Hematopoietic multipotent progenitor cell (in vitro differentiated cells): ENCODE measurements around the gene TMEM225B. TPM values are rescaled to one million over a fixed set of nuclear protein-coding genes. Genes with fewer than 3 reads are reported as not detected.
"Not testable (repeated sequence)": the region's sequence is repeated elsewhere in the genome, so short reads cannot be mapped to it uniquely, and the experiment has no call there.

Experiments used
- DNase-seq, 3 donors: peaks; one replicate each; pipeline ENCODE4 v3.0.0-alpha.2; 2011 to 2015; ENCODE audit warnings: low read depth in 2 of 3, low spot score in 2 of 3
- total RNA-seq: library from RNA; depleted of rRNA; stranded (reverse); fragments of >200 nt; gene quantifications from one replicate; pipeline ENCODE4 v1.2.3, GENCODE V29; 2012

Gene TMEM225B
- total RNA-seq, 1 donor, result 0.54 TPM

GRCh38 chr7:99623091-99623693, 25.1 kb downstream of the TMEM225B start:
- DNase-seq, result no peak

GRCh38 chr7:99623702-99624447, 25.8 kb downstream of the TMEM225B start:
- DNase-seq, result no peak

DNA sequence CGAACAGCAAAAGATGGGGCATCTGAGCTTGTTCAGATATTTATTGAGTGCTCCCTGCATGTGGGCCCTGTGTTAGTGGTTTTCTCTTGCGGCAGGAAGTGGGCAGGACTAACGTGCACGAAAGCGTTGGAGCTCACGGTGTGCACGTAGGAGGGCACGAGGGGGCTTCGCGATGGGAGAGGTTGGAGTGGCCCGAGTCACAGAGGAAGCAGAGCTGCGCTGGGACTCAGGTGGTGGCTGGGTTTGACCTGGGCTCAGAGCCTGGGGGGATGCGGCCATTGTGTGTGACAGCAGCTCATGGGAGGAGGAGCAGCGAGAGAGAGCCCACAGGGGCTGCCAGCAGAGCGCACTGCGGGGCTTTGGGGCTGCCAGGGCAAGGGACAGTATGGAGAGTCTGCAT, 26.4 kb downstream of the TMEM225B start:
- peak in 2 of 3 donors; percentile 7 to 59 for DNase-seq

- DNase-seq, result no peak
Observed at GRCh38 chr7:99625321-99625720, 27.3 kb downstream of the TMEM225B start.

DNA sequence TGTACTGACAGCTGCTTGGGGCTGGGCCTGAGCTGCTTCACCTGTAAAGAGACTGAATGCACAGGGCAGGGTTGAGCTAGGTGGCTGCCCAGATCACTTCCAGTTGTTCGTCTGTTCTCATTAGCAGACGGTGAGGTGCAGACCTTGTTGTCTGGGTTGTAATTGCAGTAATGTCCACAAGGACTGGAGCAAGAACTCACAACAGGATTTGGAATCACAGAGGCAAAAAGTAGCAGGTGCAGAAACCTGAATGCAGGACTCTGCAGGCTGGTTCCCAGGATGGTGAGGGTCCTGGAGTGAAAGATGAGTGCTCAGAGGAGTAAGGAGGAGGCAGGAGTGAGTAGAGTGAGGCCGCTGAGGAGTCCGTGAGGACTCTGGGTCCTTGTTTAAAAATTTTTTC, 27.9 kb downstream of the TMEM225B start:
- no peak for DNase-seq

GRCh38 chr7:99626661-99627060, 28.6 kb downstream of the TMEM225B start:
- no peak for DNase-seq

- DNase-seq, result no peak
Observed at GRCh38 chr7:99627513-99627912, 29.4 kb downstream of the TMEM225B start.

GRCh38 chr7:99628471-99629465, 30.7 kb downstream of the TMEM225B start:
- no peak for DNase-seq

- no peak for DNase-seq
Observed at GRCh38 chr7:99629643-99630042, 31.6 kb downstream of the TMEM225B start.

- DNase-seq, result no peak
Observed at GRCh38 chr7:99631295-99632109, 33.4 kb downstream of the TMEM225B start.

DNA sequence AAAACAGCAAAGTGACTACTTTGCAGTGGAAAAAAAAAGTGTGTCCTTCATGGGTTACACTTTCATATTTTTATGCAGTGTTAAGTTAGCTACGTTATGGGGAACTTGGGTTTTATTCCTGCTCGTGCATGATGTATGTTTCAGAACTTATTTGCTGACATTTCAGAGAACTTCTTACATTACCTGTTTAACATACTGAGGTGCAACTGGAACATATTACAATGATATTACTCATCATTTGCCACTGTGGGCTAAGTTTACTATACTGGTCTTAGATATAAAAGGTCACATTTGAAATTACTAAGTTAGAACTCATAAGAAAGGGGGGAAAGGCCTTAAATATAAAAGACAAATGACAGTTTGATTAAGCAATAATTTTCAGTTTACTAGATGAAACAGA, 39.3 kb downstream of the TMEM225B start:
- not testable (repeated sequence) for DNase-seq

DNA sequence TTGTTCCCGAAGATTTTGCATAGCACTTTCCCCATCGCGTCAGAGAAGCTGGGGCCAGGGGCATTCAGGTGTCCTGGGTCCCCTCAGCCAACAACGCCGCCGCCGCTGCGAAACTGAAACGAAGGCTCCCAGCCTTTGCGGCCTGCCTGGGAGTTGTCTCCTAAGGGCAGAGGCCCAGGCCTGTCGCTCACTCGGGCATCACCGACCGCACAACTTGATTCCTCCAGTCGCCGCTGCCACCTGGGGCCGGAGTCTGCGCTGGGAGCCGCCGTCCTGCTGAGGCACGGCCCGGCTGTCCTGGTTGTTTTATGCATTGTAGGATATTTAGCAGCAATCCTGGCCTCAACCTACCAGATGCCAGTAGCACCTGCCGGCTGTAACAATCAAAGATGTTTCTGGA, 40.7 kb downstream of the TMEM225B start:
- DNase-seq, result no peak

GRCh38 chr7:99639267-99639666, 41.2 kb downstream of the TMEM225B start:
- DNase-seq, result no peak

GRCh38 chr7:99642027-99642426, 44.0 kb downstream of the TMEM225B start:
- DNase-seq, result no peak

- no peak for DNase-seq
Observed at GRCh38 chr7:99643464-99643863, 45.4 kb downstream of the TMEM225B start.

GRCh38 chr7:99644431-99644830, 46.4 kb downstream of the TMEM225B start:
- DNase-seq, result no peak

DNA sequence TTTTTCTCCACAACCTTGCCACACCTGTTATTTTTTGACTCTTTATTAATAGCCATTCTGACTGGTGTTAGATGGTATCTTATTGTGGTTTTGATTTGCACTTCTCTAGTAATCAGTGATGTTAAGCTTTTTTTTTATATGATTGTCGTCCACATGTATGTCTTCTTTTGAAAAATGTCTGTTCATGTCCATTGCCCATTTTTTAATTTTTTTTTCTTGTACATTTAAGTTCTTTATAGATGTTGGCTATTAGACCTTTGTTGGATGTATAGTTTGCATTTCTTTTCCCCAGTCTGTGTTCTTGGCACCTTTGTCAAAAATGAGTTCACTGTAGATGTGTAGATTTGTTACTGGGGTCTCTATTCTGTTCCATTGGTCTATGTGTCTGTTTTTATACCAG, 47.5 kb downstream of the TMEM225B start:
- DNase-seq, result no peak

DNA sequence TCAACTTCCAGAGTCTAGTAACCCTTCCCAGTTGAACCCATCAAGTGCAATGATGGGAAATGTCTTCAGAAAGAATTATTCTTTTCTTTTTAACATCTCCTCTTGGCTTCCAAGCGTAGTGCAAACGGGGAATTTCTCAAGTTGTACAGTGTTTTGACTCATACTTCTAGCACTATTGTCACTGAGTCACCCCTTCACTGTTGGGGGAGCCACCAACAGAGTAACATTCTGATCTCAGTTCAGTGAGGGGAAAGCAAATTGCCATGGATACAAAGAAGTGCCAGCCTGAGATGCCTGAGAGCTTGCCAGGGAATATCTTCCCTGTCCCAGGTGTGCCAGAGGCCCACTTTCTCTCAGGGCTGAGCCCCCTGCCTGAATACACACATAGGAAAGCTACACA, 50.8 kb downstream of the TMEM225B start:
- no peak for DNase-seq

GRCh38 chr7:99651290-99651689, 53.2 kb downstream of the TMEM225B start:
- DNase-seq, result no peak

GRCh38 chr7:99652671-99653070, 54.6 kb downstream of the TMEM225B start:
- DNase-seq, result no peak
